OCI-LY7 (cell line): ENCODE measurements around the gene TSPAN7. TPM values are rescaled to one million over a fixed set of nuclear protein-coding genes. Genes with fewer than 3 reads are reported as not detected.

ENCODE experiments used
- BruUV-seq: library from RNA; stranded (reverse); fragments of 400-500 nt; replicated peaks from 2 replicates; lab custom pipeline; 2021; lab: Mats Ljungman, UMichigan
- CTCF ChIA-PET: fragments of 300-600 bp; sonication (Branson Sonifier 250); formaldehyde crosslinking; loops from one replicate; lab custom pipeline; 2022; ENCODE audit warnings: antibody characterized with exemption; ENCODE audit not compliant: unreplicated experiment; lab: Charles Lee
- POLR2A ChIA-PET: fragments of 300-600 bp; sonication (Branson Sonifier 250); formaldehyde crosslinking; loops from one replicate; lab custom pipeline; 2022; ENCODE audit warnings: antibody characterized with exemption; lab: Charles Lee
- DNase-seq: peaks from one replicate; pipeline ENCODE4 v3.0.0-alpha.2; 2015; ENCODE audit warnings: low spot score
- H2AFZ ChIP-seq: fragments of 200-600 bp; sonication (generic), shearing (Covaris generic); 2 replicates; pipeline ENCODE4 v1.6.1; 2014; ENCODE audit warnings: mild to moderate bottlenecking, antibody characterized with exemption, low read length, moderate library complexity
- H3K27ac ChIP-seq: fragments of 200-600 bp; sonication (generic); 2 replicates; pipeline ENCODE4 v1.5.1; 2014; ENCODE audit warnings: mixed run types, low read depth, mild to moderate bottlenecking, moderate library complexity, low read length, inconsistent platforms; ENCODE audit not compliant: poor library complexity, severe bottlenecking
- H3K36me3 ChIP-seq: fragments of 200-600 bp; sonication (generic); 2 replicates; pipeline ENCODE4 v1.6.1; 2014; ENCODE audit warnings: mild to moderate bottlenecking, antibody characterized with exemption, low read length, moderate library complexity, mixed read lengths; ENCODE audit not compliant: insufficient read depth
- H3K4me1 ChIP-seq: fragments of 200-600 bp; sonication (generic); 2 replicates; pipeline ENCODE4 v1.5.1; 2014; ENCODE audit warnings: mild to moderate bottlenecking, low read length; ENCODE audit not compliant: insufficient read depth, poor library complexity, severe bottlenecking
- H3K4me2 ChIP-seq: fragments of 200-600 bp; sonication (generic); 2 replicates; pipeline ENCODE4 v1.6.1; 2014; ENCODE audit warnings: mild to moderate bottlenecking, low read length
- H3K4me3 ChIP-seq: fragments of 200-600 bp; sonication (generic); 2 replicates; pipeline ENCODE4 v1.5.1; 2014; ENCODE audit warnings: mild to moderate bottlenecking, low read depth, low read length; ENCODE audit not compliant: poor library complexity, severe bottlenecking
- H3K79me2 ChIP-seq: fragments of 200-600 bp; sonication (generic); 2 replicates; pipeline ENCODE4 v1.6.1; 2016; ENCODE audit warnings: low read depth, mild to moderate bottlenecking, low read length, moderate library complexity, mixed read lengths; ENCODE audit not compliant: insufficient read depth
- H3K9me2 ChIP-seq: fragments of 200-600 bp; sonication (generic); 2 replicates; pipeline ENCODE4 v1.6.1; 2016; ENCODE audit warnings: mild to moderate bottlenecking, low read length, mixed read lengths; ENCODE audit not compliant: insufficient read depth
- H3K9me3 ChIP-seq: fragments of 200-600 bp; sonication (generic); 2 replicates; pipeline ENCODE4 v1.6.1; 2014; ENCODE audit warnings: mild to moderate bottlenecking, mixed run types, low read length, mixed read lengths
- H4K20me1 ChIP-seq: fragments of 200-600 bp; sonication (generic); 2 replicates; pipeline ENCODE4 v1.6.1; 2014; ENCODE audit warnings: mild to moderate bottlenecking, antibody characterized with exemption, low read length, moderate library complexity, mixed read lengths; ENCODE audit not compliant: insufficient read depth
- EZH2phosphoT487 ChIP-seq: fragments of 200-600 bp; sonication (generic); IDR thresholded peaks from 2 replicates; pipeline ENCODE4 v1.6.1; 2018; ENCODE audit warnings: low read depth, borderline replicate concordance, mild to moderate bottlenecking, mixed run types, antibody characterized with exemption, low read length, moderate library complexity, mixed read lengths
- intact Hi-C: fragments of 100-400 bp; cut with micrococcal nuclease; formaldehyde crosslinking; loops from one replicate; pipeline ENCODE4 v1.10.0; 2022; ENCODE audit not compliant: unreplicated experiment
- total RNA-seq, 2 experiments: library from RNA; depleted of rRNA in 1 of 2; stranded (reverse); fragments of >200 nt in 1 of 2; shearing (Covaris generic) in 1 of 2; gene quantifications; 2 replicates each; pipeline ENCODE4 v1.2.3, GENCODE V29; 2014 to 2022
- TF ChIP-seq, protein P1 (sequence below): fragments of 200-600 bp; sonication (generic); conservative IDR thresholded peaks from 2 replicates; pipeline ENCODE4 v1.5.1; 2014; ENCODE audit warnings: mild to moderate bottlenecking, antibody characterized with exemption, low read length, moderate library complexity, mixed read lengths

Gene TSPAN7
- total RNA-seq, 2 experiments from 2014 or later: not detected

DNA sequence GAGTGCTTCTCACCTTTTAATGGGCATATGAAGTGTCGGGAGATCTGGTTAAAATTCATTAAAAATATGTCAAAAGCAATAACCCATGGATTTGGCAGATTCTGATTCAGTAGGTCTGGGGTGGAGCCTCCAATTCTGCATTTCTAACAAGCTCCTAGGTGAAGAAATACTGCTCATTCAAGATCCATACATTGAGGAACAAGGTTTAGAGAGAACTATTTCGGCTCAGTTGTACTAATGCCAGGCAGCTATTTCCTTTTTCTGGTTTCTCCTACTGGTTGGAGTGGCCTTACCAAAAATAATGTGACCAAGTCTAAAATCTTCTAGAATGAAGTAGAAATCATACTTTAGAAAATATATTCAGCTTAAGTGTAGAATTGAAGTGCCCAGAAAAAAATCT lies 117.5 kb downstream of the TSPAN7 start:
- Histone ChIP-seq H3K27ac (no peak overlapping the region), H3K4me2 (no peak overlapping the region), H4K20me1 (no peaks in the 10 kb centered on the region), H3K4me1 (no peaks in the 10 kb centered on the region), H3K36me3 (no peaks in the 10 kb centered on the region), H3K4me3 (no peak overlapping the region), H3K79me2 (no peaks in the 10 kb centered on the region), H3K9me2 (no peaks in the 10 kb centered on the region), H2AFZ (no peak overlapping the region), H3K9me3 (no peaks in the 10 kb centered on the region)
- ChIA-PET CTCF (no interaction called here), POLR2A (no interaction called here)
- intact Hi-C loops: no loop called here
- BruUV-seq: no TSS peak
- no peak for DNase-seq
- no peak for TF ChIP-seq EZH2phosphoT487
- TF ChIP-seq, protein P1, sequence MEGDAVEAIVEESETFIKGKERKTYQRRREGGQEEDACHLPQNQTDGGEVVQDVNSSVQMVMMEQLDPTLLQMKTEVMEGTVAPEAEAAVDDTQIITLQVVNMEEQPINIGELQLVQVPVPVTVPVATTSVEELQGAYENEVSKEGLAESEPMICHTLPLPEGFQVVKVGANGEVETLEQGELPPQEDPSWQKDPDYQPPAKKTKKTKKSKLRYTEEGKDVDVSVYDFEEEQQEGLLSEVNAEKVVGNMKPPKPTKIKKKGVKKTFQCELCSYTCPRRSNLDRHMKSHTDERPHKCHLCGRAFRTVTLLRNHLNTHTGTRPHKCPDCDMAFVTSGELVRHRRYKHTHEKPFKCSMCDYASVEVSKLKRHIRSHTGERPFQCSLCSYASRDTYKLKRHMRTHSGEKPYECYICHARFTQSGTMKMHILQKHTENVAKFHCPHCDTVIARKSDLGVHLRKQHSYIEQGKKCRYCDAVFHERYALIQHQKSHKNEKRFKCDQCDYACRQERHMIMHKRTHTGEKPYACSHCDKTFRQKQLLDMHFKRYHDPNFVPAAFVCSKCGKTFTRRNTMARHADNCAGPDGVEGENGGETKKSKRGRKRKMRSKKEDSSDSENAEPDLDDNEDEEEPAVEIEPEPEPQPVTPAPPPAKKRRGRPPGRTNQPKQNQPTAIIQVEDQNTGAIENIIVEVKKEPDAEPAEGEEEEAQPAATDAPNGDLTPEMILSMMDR: no peak

DNA sequence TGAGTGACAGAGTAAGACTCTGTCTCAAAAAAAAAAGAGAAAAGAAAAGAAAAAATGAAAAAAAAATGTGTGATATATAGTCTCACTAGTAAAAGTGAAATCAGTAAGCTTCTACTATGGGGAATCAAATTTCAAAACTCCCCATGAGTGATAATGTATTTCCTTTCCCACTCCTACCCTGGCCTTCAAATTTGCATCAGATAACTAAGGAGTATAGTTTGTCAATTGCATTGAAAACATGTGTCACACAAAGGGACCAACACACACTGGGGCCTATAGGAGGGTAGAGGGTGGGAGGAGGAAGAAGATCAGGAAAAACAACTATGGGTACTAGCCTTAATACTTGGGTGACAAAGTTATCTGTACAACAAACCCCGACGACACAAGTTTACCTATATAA lies 118.4 kb downstream of the TSPAN7 start:
- Histone ChIP-seq H3K27ac (no peak overlapping the region), H3K4me2 (no peak overlapping the region), H2AFZ (no peak overlapping the region), H3K36me3 (no peaks in the 10 kb centered on the region), H4K20me1 (no peaks in the 10 kb centered on the region), H3K9me3 (no peaks in the 10 kb centered on the region), H3K79me2 (no peaks in the 10 kb centered on the region), H3K4me3 (no peak overlapping the region), H3K9me2 (no peaks in the 10 kb centered on the region), H3K4me1 (no peaks in the 10 kb centered on the region)
- DNase-seq: no peak
- intact Hi-C loops: no loop called here
- TF ChIP-seq, protein P1: no peak
- TF ChIP-seq EZH2phosphoT487: no peak
- ChIA-PET CTCF (no interaction called here), POLR2A (no interaction called here)
- no TSS peak for BruUV-seq

- ChIA-PET CTCF (no interaction called here), POLR2A (no interaction called here)
- no peak overlapping the region for H3K4me2 ChIP-seq
- BruUV-seq: no TSS peak
- no peaks in the 10 kb centered on the region for H3K36me3 ChIP-seq
- H3K9me2 ChIP-seq: no peaks in the 10 kb centered on the region
- no peaks in the 10 kb centered on the region for H4K20me1 ChIP-seq
- no peak overlapping the region for H3K27ac ChIP-seq
- DNase-seq: no peak
- H3K4me3 ChIP-seq: no peak overlapping the region
- TF ChIP-seq, protein P1: no peak
- TF ChIP-seq EZH2phosphoT487: no peak
- intact Hi-C loops: no loop called here
- no peaks in the 10 kb centered on the region for H3K4me1 ChIP-seq
- no peaks in the 10 kb centered on the region for H3K9me3 ChIP-seq
- H3K79me2 ChIP-seq: no peaks in the 10 kb centered on the region
- H2AFZ ChIP-seq: no peak overlapping the region
Observed at GRCh38 chrX:38682095-38682494, 120.8 kb downstream of the TSPAN7 start.
